GM12891 (cell line): ENCODE data around the gene NDST4.

Source experiments
- POLR2A ChIP-seq: IDR thresholded peaks from 2 replicates; pipeline ENCODE4 v1.6.1; 2011; ENCODE audit warnings: low read depth, low read length, control low read depth
- POLR2AphosphoS5 ChIP-seq: IDR thresholded peaks from 2 replicates; pipeline ENCODE4 v1.6.1; 2011; ENCODE audit warnings: low read depth, low read length, control low read depth
- SPI1 ChIP-seq: IDR thresholded peaks from 2 replicates; pipeline ENCODE4 v1.6.1; 2011; ENCODE audit warnings: low read depth, low read length, control low read depth
- TAF1 ChIP-seq: IDR thresholded peaks from 2 replicates; pipeline ENCODE4 v1.6.1; 2011; ENCODE audit warnings: low read depth, low read length, control low read depth

DNA sequence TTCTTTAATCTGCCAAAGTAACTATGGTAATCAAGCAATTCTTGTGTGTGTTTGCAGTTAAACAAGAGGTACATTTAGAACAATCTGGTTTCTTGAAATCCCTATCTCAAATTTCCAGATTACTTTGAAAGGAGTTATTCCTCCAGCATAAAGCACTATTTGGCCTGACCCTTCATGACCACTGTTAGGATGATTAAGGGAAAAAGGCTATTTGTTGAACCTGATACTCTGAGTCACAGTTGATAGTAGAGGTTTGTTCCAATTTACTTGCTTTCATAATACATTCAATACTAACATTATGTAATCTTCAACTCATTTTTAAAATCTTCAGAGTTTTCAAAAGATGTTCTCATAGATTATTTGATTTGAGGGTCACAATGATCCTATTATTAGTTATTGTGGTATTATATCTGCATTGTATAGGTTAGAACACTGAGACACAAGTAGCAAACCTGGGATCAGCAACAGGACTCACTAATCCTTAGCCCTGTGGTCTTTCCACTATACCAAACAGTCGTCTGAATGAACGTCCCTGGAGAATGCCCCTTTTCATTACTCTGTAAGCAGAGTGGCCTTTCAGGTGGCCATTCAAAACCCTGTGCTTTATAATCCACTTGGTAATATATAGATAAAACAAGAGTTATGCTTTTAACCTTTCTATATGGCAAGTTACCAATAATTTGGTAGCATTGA, 8.1 kb upstream of the NDST4 start:
- TF ChIP-seq POLR2A (no peak), POLR2AphosphoS5 (no peak), TAF1 (no peak), SPI1 (no peak)
